Endothelial cell of umbilical vein (primary cell): ENCODE measurements around the gene TBCD. TPM values are rescaled to one million over a fixed set of nuclear protein-coding genes. Genes with fewer than 3 reads are reported as not detected.
"Not testable (repeated sequence)": the region's sequence is repeated elsewhere in the genome, so short reads cannot be mapped to it uniquely, and the experiment has no call there.

Experiments
- BruUV-seq: library from RNA; stranded (reverse); fragments of 400-500 nt; replicated peaks from 2 replicates; lab custom pipeline; 2021; lab: Mats Ljungman, UMichigan
- CTCF ChIA-PET: fragments of 300-600, 350-600 bp; sonication (Branson Sonifier 250); formaldehyde crosslinking; loops from one replicate; lab custom pipeline; 2021; ENCODE audit warnings: antibody characterized with exemption, inconsistent platforms; lab: Charles Lee
- POLR2A ChIA-PET: fragments of 300-600, 350-600 bp; sonication (Branson Sonifier 250); formaldehyde crosslinking; loops from one replicate; lab custom pipeline; 2021; ENCODE audit warnings: antibody characterized with exemption, inconsistent platforms; lab: Charles Lee
- DNase-seq: peaks from one replicate; pipeline ENCODE4 v3.0.0-alpha.2; 2011; ENCODE audit warnings: low read depth, low spot score
- FAIRE-seq: peaks from 2 replicates; lab custom pipeline; 2011; peaks lifted over from hg19 to GRCh38; lab: Jason Lieb, UNC
- H2AFZ ChIP-seq: 2 replicates; pipeline ENCODE4 v1.6.0; 2012; ENCODE audit warnings: low read depth, low read length, control low read depth, inconsistent platforms
- H3K27ac ChIP-seq: 2 replicates; pipeline ENCODE4 v1.5.1; 2011; ENCODE audit warnings: low read depth, mild to moderate bottlenecking, control low read depth, low read length, moderate library complexity; ENCODE audit not compliant: insufficient read depth
- H3K27me3 ChIP-seq, 2 experiments: 2 replicates each; pipeline versions ENCODE4 v1.6.0 to v1.6.1; 2011; ENCODE audit warnings: low read length in 2 of 2, mixed read lengths in 1 of 2; ENCODE audit not compliant: control insufficient read depth in 2 of 2, insufficient read depth in 2 of 2
- H3K36me3 ChIP-seq, 2 experiments: 2 replicates in 1 of 2; 3 replicates in 1 of 2; pipeline ENCODE4 v1.5.1; 2011; ENCODE audit warnings: low read length in 2 of 2, mild to moderate bottlenecking in 1 of 2, moderate library complexity in 1 of 2; ENCODE audit not compliant: control insufficient read depth in 2 of 2, insufficient read depth in 2 of 2; ENCODE audit errors: extremely low read depth in 1 of 2
- H3K4me1 ChIP-seq: 3 replicates; pipeline ENCODE4 v1.5.1; 2011; ENCODE audit warnings: mild to moderate bottlenecking, low read length; ENCODE audit not compliant: control insufficient read depth, insufficient read depth; ENCODE audit errors: extremely low read depth
- H3K4me2 ChIP-seq: 2 replicates; pipeline ENCODE4 v1.6.1; 2011; ENCODE audit warnings: low read length, control low read depth, mixed read lengths; ENCODE audit not compliant: insufficient read depth
- H3K4me3 ChIP-seq, 3 experiments: fragments of 200-600 bp in 1 of 3; sonication (generic), shearing (Covaris generic) in 1 of 3; replicated peaks in 1 of 3; 2 replicates each; pipeline ENCODE4 v1.5.1; 2011 to 2016; ENCODE audit warnings: control low read depth in 3 of 3, low read length in 3 of 3, mild to moderate bottlenecking in 2 of 3, inconsistent platforms in 1 of 3, low read depth in 1 of 3, moderate library complexity in 1 of 3; ENCODE audit not compliant: insufficient read depth in 1 of 3
- H3K79me2 ChIP-seq: 2 replicates; pipeline ENCODE4 v1.6.0; 2012; ENCODE audit warnings: low read length, inconsistent platforms; ENCODE audit not compliant: control insufficient read depth, insufficient read depth
- H3K9ac ChIP-seq: replicated peaks from 2 replicates; pipeline ENCODE3; 2011; ENCODE audit warnings: low read length, control low read depth; ENCODE audit not compliant: insufficient read depth; ENCODE audit errors: extremely low read depth
- H3K9me1 ChIP-seq: replicated peaks from 3 replicates; pipeline ENCODE4 v1.6.0; 2011; ENCODE audit warnings: mild to moderate bottlenecking, low read length; ENCODE audit not compliant: control insufficient read depth, insufficient read depth; ENCODE audit errors: extremely low read depth
- H3K9me3 ChIP-seq: replicated peaks from 2 replicates; pipeline ENCODE4 v1.5.1; 2012; ENCODE audit warnings: low read length, inconsistent platforms; ENCODE audit not compliant: control insufficient read depth, insufficient read depth
- H4K20me1 ChIP-seq: replicated peaks from 2 replicates; pipeline ENCODE3; 2011; ENCODE audit warnings: mild to moderate bottlenecking, low read length; ENCODE audit not compliant: control insufficient read depth, insufficient read depth; ENCODE audit errors: extremely low read depth
- EZH2 ChIP-seq: IDR thresholded peaks from 2 replicates; pipeline ENCODE4 v1.6.1; 2012; ENCODE audit warnings: borderline replicate concordance, low read depth, mild to moderate bottlenecking, moderate library complexity, low read length, inconsistent platforms; ENCODE audit not compliant: severe bottlenecking
- FOS ChIP-seq: IDR thresholded peaks from 2 replicates; pipeline ENCODE4 v1.6.1; 2011; ENCODE audit warnings: mild to moderate bottlenecking, low read length, moderate library complexity, borderline replicate concordance; ENCODE audit not compliant: insufficient read depth
- GATA2 ChIP-seq: IDR thresholded peaks from 2 replicates; pipeline ENCODE4 v1.7.0; 2011; ENCODE audit warnings: low read depth, mild to moderate bottlenecking, moderate library complexity, mixed read lengths, low read length; ENCODE audit not compliant: insufficient read length, insufficient read depth
- JUN ChIP-seq: IDR thresholded peaks from 2 replicates; pipeline ENCODE4 v1.6.1; 2011; ENCODE audit warnings: borderline replicate concordance, low read depth; ENCODE audit not compliant: insufficient read length, insufficient read depth
- MAX ChIP-seq: IDR thresholded peaks from 2 replicates; pipeline ENCODE4 v1.6.1; 2011; ENCODE audit not compliant: insufficient read depth, insufficient read length
- MYC ChIP-seq: IDR thresholded peaks from one replicate; pipeline ENCODE4 v1.6.1; 2011; ENCODE audit warnings: mild to moderate bottlenecking, low read depth, low read length
- POLR2A ChIP-seq: IDR thresholded peaks from 2 replicates; pipeline ENCODE4 v1.6.1; 2012; ENCODE audit warnings: low read depth, mild to moderate bottlenecking, control low read depth, low read length
- POLR2AphosphoS5 ChIP-seq: IDR thresholded peaks from 2 replicates; pipeline ENCODE4 v1.6.1; 2012; ENCODE audit warnings: low read depth, mild to moderate bottlenecking, control low read depth, low read length, moderate library complexity; ENCODE audit not compliant: insufficient read depth
- dilution Hi-C: fragments of 300-500 bp; cut with MboI; formaldehyde crosslinking; loops from one replicate; pipeline ENCODE4 v1.15.0; 2019; ENCODE audit warnings: low sequenced_read_pairs; ENCODE audit not compliant: extremely low pct_ligation_motif_present
- intact Hi-C: fragments of 100-400 bp; cut with micrococcal nuclease; formaldehyde crosslinking; loops from one replicate; pipeline ENCODE4 v1.10.0; 2022
- polyA plus RNA-seq, 4 experiments: library from polyadenylated mRNA; depleted of rRNA in 3 of 4; stranded (reverse) in 3 of 4; unstranded in 1 of 4; fragments of >200 nt; gene quantifications; 2 replicates each; pipeline versions ENCODE4 v1.2.1 to v1.2.3, GENCODE V29; 2011 to 2012; ENCODE audit warnings: missing spikeins in 1 of 4
- total RNA-seq: library from RNA; stranded (reverse); gene quantifications from 2 replicates; pipeline ENCODE4 v1.2.3, GENCODE V29; 2021
- TF ChIP-seq, protein P1 (sequence below), 2 donors: IDR thresholded peaks; 1 replicate in 1 of 2; 2 replicates in 1 of 2; pipeline ENCODE4 v1.5.1; 2011; ENCODE audit warnings: low read length in 2 of 2, mild to moderate bottlenecking in 2 of 2, moderate library complexity in 2 of 2, control low read depth in 1 of 2, inconsistent platforms in 1 of 2, low read depth in 1 of 2; ENCODE audit not compliant: insufficient read depth in 1 of 2; ENCODE audit errors: extremely low read depth in 1 of 2

Gene TBCD
- total and polyA plus RNA-seq, 2 donors (not counting 3 experiments of a cell fraction or from before 2014, with no cell fraction given), result 121 to 145 TPM

GRCh38 chr17:82772026-82772425, 20.2 kb downstream of the TBCD start:
- ChIA-PET CTCF (interaction anchor here (1.0 to 1.9 kb wide), 5 partner anchors 9 to 422 kb away, joined by 3 to 10 read pairs (median 3); no protein-coding TSS in a partner anchor), POLR2A (interaction anchor here (0.7 kb wide), 1 partner anchor 73 kb away, joined by 3 read pairs; no protein-coding TSS in a partner anchor)
- no peak overlapping the region for H2AFZ ChIP-seq
- no peaks in the 10 kb centered on the region for H3K79me2 ChIP-seq
- FAIRE-seq (no peak), DNase-seq (no peak)
- TF ChIP-seq GATA2 (no peak), EZH2 (no peak), JUN (no peak), POLR2A (no peak), MYC (no peak), MAX (no peak), POLR2AphosphoS5 (no peak), FOS (no peak)
- TF ChIP-seq, protein P1, sequence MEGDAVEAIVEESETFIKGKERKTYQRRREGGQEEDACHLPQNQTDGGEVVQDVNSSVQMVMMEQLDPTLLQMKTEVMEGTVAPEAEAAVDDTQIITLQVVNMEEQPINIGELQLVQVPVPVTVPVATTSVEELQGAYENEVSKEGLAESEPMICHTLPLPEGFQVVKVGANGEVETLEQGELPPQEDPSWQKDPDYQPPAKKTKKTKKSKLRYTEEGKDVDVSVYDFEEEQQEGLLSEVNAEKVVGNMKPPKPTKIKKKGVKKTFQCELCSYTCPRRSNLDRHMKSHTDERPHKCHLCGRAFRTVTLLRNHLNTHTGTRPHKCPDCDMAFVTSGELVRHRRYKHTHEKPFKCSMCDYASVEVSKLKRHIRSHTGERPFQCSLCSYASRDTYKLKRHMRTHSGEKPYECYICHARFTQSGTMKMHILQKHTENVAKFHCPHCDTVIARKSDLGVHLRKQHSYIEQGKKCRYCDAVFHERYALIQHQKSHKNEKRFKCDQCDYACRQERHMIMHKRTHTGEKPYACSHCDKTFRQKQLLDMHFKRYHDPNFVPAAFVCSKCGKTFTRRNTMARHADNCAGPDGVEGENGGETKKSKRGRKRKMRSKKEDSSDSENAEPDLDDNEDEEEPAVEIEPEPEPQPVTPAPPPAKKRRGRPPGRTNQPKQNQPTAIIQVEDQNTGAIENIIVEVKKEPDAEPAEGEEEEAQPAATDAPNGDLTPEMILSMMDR (IDR thresholded peaks at IDR 0.05; ENCODE audit: extremely low read depth in 1 of 2, insufficient read depth in 1 of 2, low read depth in 1 of 2, low read length in 2 of 2), result no peak
- intact Hi-C loops, result no loop called here
- dilution Hi-C loops, result no loop called here
- peaks cover 2 to 7% of the 10 kb centered on the region in 2 experiments for H3K36me3 ChIP-seq
- H3K9me1 ChIP-seq, result no peaks in the 10 kb centered on the region
- no peak overlapping the region for H3K4me2 ChIP-seq
- no peak overlapping the region for H3K4me3 ChIP-seq
- no peaks in the 10 kb centered on the region for H4K20me1 ChIP-seq
- no TSS peak for BruUV-seq
- no peak overlapping the region for H3K27ac ChIP-seq
- H3K9ac ChIP-seq, result no peak overlapping the region
- H3K27me3 ChIP-seq, result no peaks in the 10 kb centered on the region
- H3K9me3 ChIP-seq, result no peaks in the 10 kb centered on the region
- H3K4me1 ChIP-seq, result no peaks in the 10 kb centered on the region

GRCh38 chr17:82774456-82774855, 22.6 kb downstream of the TBCD start:
- H3K27ac ChIP-seq, H3K4me3 ChIP-seq, BruUV-seq, H4K20me1 ChIP-seq, H3K9me1 ChIP-seq, H3K27me3 ChIP-seq, H3K9me3 ChIP-seq, H3K4me2 ChIP-seq, CTCF ChIA-PET, H3K9ac ChIP-seq, FAIRE-seq, H3K4me1 ChIP-seq, H2AFZ ChIP-seq, DNase-seq, dilution Hi-C loops, H3K79me2 ChIP-seq, POLR2A ChIA-PET, H3K36me3 ChIP-seq: not testable (repeated sequence)
- intact Hi-C loops, result loop anchor here (2.0 kb wide), 1 partner anchor 422 kb away; no protein-coding TSS in a partner anchor
